ENCODE measurements around the gene APOOL.

APOOL gene

DNA sequence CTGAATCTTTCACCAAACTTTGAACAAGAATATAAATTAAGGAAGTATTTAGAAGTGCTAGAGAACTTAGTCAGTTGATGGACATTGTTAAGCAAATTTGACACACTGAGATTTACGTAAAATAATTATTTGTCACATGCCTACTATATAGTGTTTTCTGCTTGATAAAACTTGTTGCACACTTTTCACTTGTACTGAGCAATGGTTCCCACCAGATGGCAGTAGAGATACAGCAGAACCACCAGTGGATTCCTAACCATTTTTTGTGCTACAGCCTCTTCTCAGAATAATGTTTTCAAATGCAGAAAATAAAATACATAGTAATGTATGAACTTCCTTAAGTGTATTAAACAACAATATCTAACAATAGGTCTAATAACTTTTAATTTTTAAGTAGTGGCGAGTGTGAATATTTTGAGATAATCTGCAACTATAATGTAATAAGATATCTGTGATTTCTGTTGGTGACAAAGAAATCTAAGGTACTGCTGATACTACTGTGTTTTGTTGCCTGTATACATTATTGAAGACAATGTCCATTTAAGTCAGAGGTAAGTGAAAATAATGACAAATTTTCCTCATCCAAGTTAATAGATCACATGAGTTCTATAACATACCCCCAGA, 81.2 kb downstream of the APOOL start:
- peak; percentile 49 for DNase-seq (ENCODE audit: low spot score)

DNA sequence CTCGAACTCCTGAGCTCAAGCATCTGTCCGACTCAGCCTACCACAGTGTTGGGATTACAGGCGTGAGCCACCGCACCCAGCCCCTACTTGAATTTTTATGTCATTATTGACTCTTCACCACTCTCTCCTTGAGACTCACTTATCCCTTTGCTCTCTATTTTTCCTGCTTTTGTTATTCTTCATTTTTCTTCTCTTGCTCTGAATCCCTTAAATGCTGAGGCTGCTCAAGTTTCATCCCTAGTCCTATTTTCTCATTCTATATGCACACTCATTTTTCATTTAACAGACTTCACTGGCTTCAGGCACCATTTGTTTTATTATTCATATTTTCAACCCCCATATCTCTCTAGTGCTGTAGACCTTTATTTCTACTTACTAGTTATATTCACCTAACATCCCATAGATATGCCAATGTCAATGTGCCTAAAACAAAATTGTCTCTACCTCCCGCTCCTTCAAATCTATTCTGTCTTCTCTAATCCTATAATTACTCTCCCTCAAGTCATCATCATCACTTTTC, 85.7 kb downstream of the APOOL start:
- no peak for DNase-seq (ENCODE audit: low spot score)

DNA sequence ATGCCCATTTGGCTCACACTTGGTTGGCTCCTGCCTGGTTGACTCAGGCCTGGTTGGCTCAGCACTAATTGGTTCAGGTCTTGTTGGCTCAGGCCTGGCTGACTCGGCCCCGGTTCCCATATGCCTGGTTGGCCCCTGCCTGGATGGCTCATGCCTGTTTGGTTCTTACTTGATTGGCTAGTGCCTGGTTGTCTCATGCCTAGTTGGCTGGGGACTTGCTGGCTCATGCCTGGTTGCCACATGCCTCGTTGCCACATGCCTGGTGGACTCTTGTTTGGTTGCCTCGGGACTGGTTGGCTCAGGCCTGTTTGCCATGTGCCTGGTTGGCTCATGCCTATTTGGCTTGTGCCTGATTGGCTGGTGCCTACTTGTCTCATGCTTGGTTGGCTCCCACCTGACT, 103.7 kb downstream of the APOOL start:
- no peak for DNase-seq (ENCODE audit: low spot score)

GRCh38 chrX:85108165-85108564, 104.5 kb downstream of the APOOL start:
- DNase-seq (ENCODE audit: low spot score): no peak

DNA sequence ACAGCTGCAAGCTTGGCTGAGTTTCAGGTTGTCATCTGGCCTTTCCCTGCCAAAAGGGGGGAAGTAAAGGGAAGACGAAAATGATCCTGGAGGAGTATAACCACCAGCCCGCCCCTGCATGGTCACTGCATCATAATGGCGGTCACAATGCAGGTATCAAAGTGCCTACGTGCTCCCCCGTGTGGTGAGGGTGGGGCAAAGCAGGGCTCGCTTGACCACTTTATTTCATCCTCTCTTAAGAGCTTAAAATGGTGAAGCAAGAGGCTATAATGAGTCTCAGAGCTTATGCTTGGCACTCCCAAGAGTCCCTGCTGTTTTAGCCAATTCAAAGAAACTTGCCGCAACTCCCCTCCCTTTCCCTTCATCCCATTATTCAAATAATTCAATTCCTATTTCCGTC, 105.6 kb downstream of the APOOL start:
- no peak for DNase-seq (ENCODE audit: low spot score)

DNA sequence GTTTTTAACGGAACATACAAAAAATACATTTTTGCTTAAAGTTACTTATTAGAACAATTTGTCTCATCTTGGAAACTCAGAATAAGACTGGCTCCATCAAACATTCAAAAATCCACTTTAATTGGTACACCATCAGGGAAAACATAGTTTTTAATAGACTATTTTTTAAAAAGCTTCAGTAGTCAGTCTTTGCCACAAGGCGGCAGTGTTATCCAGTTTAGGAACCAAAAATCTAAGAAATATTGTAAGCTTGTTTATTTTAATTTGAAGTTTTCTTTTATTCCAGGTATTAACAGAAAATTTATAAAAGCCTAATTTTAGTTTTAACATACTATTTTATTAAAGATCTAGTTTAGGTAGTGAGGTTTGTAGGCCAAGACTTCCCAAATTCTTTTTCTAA, 107.7 kb downstream of the APOOL start:
- DNase-seq (ENCODE audit: low spot score): peak; percentile 7

DNA sequence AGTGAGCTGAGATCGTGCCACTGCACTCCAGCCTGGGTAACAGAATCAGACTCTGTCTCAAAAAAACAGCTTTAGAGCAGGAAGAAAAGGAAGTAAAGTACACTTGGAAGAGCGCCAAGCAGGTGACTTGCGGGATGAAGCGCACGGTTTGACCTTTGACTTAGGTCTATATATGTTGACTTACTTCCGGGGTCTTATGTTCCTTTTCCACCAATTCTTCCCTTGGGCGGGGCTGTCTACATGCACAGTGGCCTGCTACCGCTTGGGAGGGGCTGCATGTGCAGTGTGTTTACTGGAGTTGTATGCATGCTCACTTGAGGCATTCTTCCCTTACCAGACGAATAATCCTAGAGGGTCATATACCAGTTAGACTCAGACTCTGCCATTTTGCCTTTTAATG, 108.6 kb downstream of the APOOL start:
- no peak for DNase-seq (ENCODE audit: low spot score)

- no peak for DNase-seq (ENCODE audit: low spot score)
Observed at GRCh38 chrX:85113746-85114145, 110.1 kb downstream of the APOOL start.

GRCh38 chrX:85114171-85114570, 110.5 kb downstream of the APOOL start:
- DNase-seq (ENCODE audit: low spot score): no peak

- DNase-seq (ENCODE audit: low spot score): no peak
Observed at GRCh38 chrX:85114776-85115175, 111.1 kb downstream of the APOOL start.

DNA sequence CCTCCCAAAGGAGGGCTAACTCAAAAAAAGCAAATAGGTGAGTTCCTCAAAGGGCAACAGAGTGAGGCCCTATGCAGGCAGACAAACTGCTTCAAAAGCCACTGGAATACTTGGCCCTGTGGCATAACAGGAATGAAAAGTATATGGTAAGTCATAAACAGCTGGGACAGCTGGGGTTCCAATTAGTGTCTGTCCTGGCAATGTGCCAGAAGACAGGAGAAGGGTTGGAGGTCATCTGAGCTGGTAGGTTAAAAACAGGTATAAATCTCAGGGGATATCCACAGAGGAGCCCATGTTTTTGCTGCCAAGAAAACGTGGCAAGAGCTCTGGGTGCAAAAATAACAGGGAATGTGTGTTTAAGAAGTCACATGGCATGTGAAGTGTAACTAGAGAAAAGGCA, 111.6 kb downstream of the APOOL start:
- DNase-seq (ENCODE audit: low spot score): no peak

DNA sequence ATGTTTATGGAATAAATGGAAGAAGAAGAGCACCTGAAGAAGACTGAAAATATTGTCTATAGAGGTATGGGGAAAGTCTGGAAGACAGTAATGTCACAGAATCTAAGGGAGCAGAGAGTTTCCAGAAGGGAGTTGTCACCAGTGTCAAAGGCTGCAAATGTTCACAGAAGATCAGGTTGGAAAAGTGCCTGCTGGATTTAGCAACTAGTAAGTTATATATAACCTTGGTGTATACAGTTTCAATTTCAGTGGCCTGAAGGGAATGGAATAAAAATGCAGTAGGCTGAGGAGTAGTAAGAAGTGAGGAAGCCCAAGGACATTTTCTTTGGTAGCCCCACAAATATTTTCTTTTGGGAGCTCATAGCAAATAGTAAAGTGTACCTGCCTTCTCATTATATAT, 132.7 kb downstream of the APOOL start:
- no peak for DNase-seq (ENCODE audit: low spot score)

GRCh38 chrX:85139422-85139821, 135.7 kb downstream of the APOOL start:
- no peak for DNase-seq (ENCODE audit: low spot score)

GRCh38 chrX:85140964-85141363, 137.3 kb downstream of the APOOL start:
- DNase-seq (ENCODE audit: low spot score): no peak

Data from AG08396 (cell line).